Psoas muscle (tissue), 8 donors: ENCODE data around the gene MBNL3. TPM values are rescaled to one million over a fixed set of nuclear protein-coding genes. Genes with fewer than 3 reads are reported as not detected.
A peak's percentile ranks its signal among the peaks of the same experiment; 100 is the strongest.

Experiments
- ATAC-seq, 4 donors: fragments of 200-7000 bp; cut with Tn5 transposase; one replicate each; pipeline ENCODE4 v1.9.1; 2020; ENCODE audit warnings: moderate library complexity in 3 of 4, mild to moderate bottlenecking in 2 of 4
- DNase-seq, 2 donors: peaks; one replicate each; pipeline ENCODE4 v3.0.0-alpha.2; 2020
- H3K27ac ChIP-seq: fragments of 200-600 bp; one replicate; pipeline ENCODE4 v1.8.0; 2022
- H3K27me3 ChIP-seq, 3 donors: fragments of 200-600 bp in 1 of 3; one replicate each; pipeline versions ENCODE4 v1.6.1 to v1.8.0; 2013 to 2022; ENCODE audit warnings: low read length in 2 of 3, mild to moderate bottlenecking in 2 of 3, moderate library complexity in 1 of 3; ENCODE audit not compliant: insufficient read depth in 3 of 3
- H3K36me3 ChIP-seq, 2 donors: fragments of 200-600 bp in 1 of 2; one replicate each; pipeline versions ENCODE4 v1.6.1 to v1.8.0; 2013 to 2022; ENCODE audit warnings: low read depth in 1 of 2, mild to moderate bottlenecking in 1 of 2, moderate library complexity in 1 of 2; ENCODE audit not compliant: insufficient read depth in 1 of 2
- H3K4me1 ChIP-seq: fragments of 200-600 bp; one replicate; pipeline ENCODE4 v1.8.0; 2022
- H3K4me3 ChIP-seq: fragments of 200-600 bp; one replicate; pipeline ENCODE4 v1.8.0; 2022; ENCODE audit warnings: mild to moderate bottlenecking
- H3K9me3 ChIP-seq: fragments of 200-600 bp; one replicate; pipeline ENCODE4 v1.8.0; 2022
- CTCF ChIP-seq: fragments of 200-600 bp; IDR thresholded peaks from one replicate; pipeline ENCODE4 v1.8.0; 2022; ENCODE audit warnings: antibody characterized with exemption
- WGBS, 3 donors: extraction: QIAGEN DNeasy Blood & Tissue Kit; methylation state at CpG; one replicate each; pipeline versions ENCODE4 v1.1.6 to v1.1.7; 2013; 5-methylcytosine and 5-hydroxymethylcytosine counted together
- intact Hi-C, 2 donors: fragments of 100-400 bp; cut with DNase I; formaldehyde crosslinking; loops; one replicate each; pipeline versions ENCODE4 v1.11.0 to v1.14.2; 2022
- polyA plus RNA-seq, 3 donors: library from polyadenylated mRNA; stranded (reverse); fragments of 200-250 nt; gene quantifications; one replicate each; pipeline ENCODE4 v1.2.3, GENCODE V29; 2013
- total RNA-seq, 4 donors: library from RNA; stranded (reverse); fragmentation: NEBNext Ultra II Directional in 2 of 4; extraction: Animal tissue kit (Norgen Biotek cat#: 25700) in 2 of 4; gene quantifications; one replicate each; pipeline versions ENCODE4 v1.2.1 to v1.2.4, GENCODE V29; 2021 to 2023
- donor health status: healthy with polysubstance abuse.
- donor health status: DM: no; HTN: no; CAD: no; lungs with moderate emphysema.
- donor health status: Bipolar disorder and iron deficiency.
- donor health status: healthy.
- donor health status: DM: yes; HTN: yes; CAD: no.
- donor health status: DM: no; HTN: no; CAD: no.
- donor health status: DM: no; HTN: no; CAD: no.
- donor health status: DM: yes; HTN: yes; CAD: no.

The MBNL3 gene
- total and polyA plus RNA-seq, 7 donors: 0.25 to 2.6 (median 2.2) TPM

- TF ChIP-seq CTCF: no peak
- no peaks in the 10 kb centered on the region for H3K9me3 ChIP-seq
- H3K36me3 ChIP-seq: no peaks in the 10 kb centered on the region
- WGBS, 3 donors: 68 to 95% (median 88%) methylated on average over 1 of the region's 1 CpG
- H3K27ac ChIP-seq: no peak overlapping the region
- peaks cover 0 to 7% (median 0%) of the 10 kb centered on the region in 3 donors for H3K27me3 ChIP-seq
- DNase-seq (no peak), ATAC-seq (no peak)
- intact Hi-C loops: no loop called here
- H3K4me3 ChIP-seq: no peak overlapping the region
- H3K4me1 ChIP-seq: no peaks in the 10 kb centered on the region
Observed at GRCh38 chrX:132504417-132504816, 15.6 kb upstream of the MBNL3 start.

GRCh38 chrX:132501606-132502005 lies 12.8 kb upstream of the MBNL3 start:
- Histone ChIP-seq H3K9me3 (no peaks in the 10 kb centered on the region), H3K27ac (no peak overlapping the region), H3K4me3 (no peak overlapping the region), H3K36me3 (no peaks in the 10 kb centered on the region), H3K4me1 (no peaks in the 10 kb centered on the region), H3K27me3 (peaks cover 0 to 7% (median 0%) of the 10 kb centered on the region in 3 donors)
- no peak for DNase-seq
- no peak for TF ChIP-seq CTCF
- 39 to 56% (median 45%) methylated on average over 2 of the region's 2 CpGs for WGBS, 3 donors
- intact Hi-C loops: no loop called here
- ATAC-seq: peak; percentile 75 to 95 (median 84)

- no peak for ATAC-seq
- intact Hi-C loops: no loop called here
Observed at GRCh38 chrX:132497432-132497831, 8.6 kb upstream of the MBNL3 start.

GRCh38 chrX:132493095-132493494 lies 4.3 kb upstream of the MBNL3 start:
- no peaks in the 10 kb centered on the region for H3K36me3 ChIP-seq
- no peaks in the 10 kb centered on the region for H3K9me3 ChIP-seq
- no peak overlapping the region for H3K27ac ChIP-seq
- H3K4me1 ChIP-seq: no peaks in the 10 kb centered on the region
- H3K27me3 ChIP-seq: peaks cover 0 to 22% (median 0%) of the 10 kb centered on the region in 3 donors
- 47 to 94% (median 90%) methylated on average over 1 of the region's 1 CpG for WGBS, 3 donors
- no peak for ATAC-seq
- no peak for TF ChIP-seq CTCF
- intact Hi-C loops: no loop called here
- H3K4me3 ChIP-seq: no peak overlapping the region
- DNase-seq: no peak

More at GRCh38 chrX:132497432-132497831, 8.6 kb upstream of the MBNL3 start:
- DNase-seq: no peak
- H3K9me3 ChIP-seq: no peaks in the 10 kb centered on the region
- WGBS, 3 donors: 45 to 83% (median 80%) methylated on average over 2 of the region's 2 CpGs
- no peaks in the 10 kb centered on the region for H3K36me3 ChIP-seq
- no peaks in the 10 kb centered on the region for H3K27me3 ChIP-seq
- TF ChIP-seq CTCF: no peak
- H3K4me3 ChIP-seq: no peak overlapping the region
- no peak overlapping the region for H3K27ac ChIP-seq
- H3K4me1 ChIP-seq: no peaks in the 10 kb centered on the region

GRCh38 chrX:132491191-132491590 lies 2.4 kb upstream of the MBNL3 start:
- no peak for TF ChIP-seq CTCF
- Histone ChIP-seq H3K27me3 (peaks cover 0 to 34% (median 0%) of the 10 kb centered on the region in 3 donors), H3K4me1 (no peaks in the 10 kb centered on the region), H3K36me3 (no peaks in the 10 kb centered on the region), H3K4me3 (no peak overlapping the region), H3K9me3 (no peaks in the 10 kb centered on the region), H3K27ac (no peak overlapping the region)
- intact Hi-C loops: no loop called here
- ATAC-seq (peak in 1 of 4 donors; percentile 39), DNase-seq (no peak)
- WGBS, 3 donors: 55 to 78% (median 66%) methylated on average over 3 of the region's 3 CpGs
